ENCODE results near the gene CDKN2AIP.

DNA sequence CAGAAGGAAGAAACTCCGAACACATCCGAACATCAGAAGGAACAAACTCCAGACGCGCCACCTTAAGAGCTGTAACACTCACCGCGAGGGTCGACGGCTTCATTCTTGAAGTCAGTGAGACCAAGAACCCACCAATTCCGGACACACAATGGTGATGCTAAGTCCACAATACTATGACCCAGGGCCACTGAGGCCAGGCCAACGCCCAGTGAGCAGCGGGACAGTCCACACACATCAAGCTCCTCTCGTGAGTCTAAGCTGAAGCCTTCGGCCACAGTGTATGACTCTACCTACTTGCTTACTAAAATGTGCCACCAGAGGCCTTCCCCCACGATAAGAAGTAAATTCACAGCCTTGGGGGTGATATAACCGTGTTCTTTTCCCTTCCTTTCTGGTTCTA is 10.2 kb upstream of the CDKN2AIP start:
- TF ChIP-seq, protein P1, sequence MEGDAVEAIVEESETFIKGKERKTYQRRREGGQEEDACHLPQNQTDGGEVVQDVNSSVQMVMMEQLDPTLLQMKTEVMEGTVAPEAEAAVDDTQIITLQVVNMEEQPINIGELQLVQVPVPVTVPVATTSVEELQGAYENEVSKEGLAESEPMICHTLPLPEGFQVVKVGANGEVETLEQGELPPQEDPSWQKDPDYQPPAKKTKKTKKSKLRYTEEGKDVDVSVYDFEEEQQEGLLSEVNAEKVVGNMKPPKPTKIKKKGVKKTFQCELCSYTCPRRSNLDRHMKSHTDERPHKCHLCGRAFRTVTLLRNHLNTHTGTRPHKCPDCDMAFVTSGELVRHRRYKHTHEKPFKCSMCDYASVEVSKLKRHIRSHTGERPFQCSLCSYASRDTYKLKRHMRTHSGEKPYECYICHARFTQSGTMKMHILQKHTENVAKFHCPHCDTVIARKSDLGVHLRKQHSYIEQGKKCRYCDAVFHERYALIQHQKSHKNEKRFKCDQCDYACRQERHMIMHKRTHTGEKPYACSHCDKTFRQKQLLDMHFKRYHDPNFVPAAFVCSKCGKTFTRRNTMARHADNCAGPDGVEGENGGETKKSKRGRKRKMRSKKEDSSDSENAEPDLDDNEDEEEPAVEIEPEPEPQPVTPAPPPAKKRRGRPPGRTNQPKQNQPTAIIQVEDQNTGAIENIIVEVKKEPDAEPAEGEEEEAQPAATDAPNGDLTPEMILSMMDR (IDR thresholded peaks at IDR 0.05) = no peak
- no peak for TF ChIP-seq POLR2A (IDR thresholded peaks at IDR 0.05)
